Erythroblast (primary cell): ENCODE results near the gene GCK.

ENCODE experiments used
- GATA1 ChIP-seq: IDR thresholded peaks from 2 replicates; pipeline ENCODE4 v1.6.1; 2011; ENCODE audit warnings: low read depth, mild to moderate bottlenecking, control low read depth, low read length, moderate library complexity
- POLR2A ChIP-seq: IDR thresholded peaks from 2 replicates; pipeline ENCODE4 v1.6.1; 2011; ENCODE audit warnings: mild to moderate bottlenecking, low read length

DNA sequence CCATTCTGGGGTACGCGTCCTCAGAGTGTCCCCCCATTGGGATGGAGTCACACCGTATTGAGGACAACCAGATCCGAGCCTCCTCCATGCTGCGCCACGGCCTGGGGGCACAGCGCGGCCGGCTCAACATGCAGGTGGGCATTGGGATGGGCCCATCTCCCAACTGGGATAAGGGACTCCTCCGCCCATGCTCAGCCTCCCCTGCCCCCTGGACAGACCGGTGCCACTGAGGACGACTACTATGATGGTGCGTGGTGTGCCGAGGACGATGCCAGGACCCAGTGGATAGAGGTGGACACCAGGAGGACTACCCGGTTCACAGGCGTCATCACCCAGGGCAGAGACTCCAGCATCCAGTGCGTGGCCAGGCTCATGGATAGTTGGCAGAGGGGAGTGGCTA lies 79.2 kb downstream of the GCK start:
- TF ChIP-seq POLR2A (no peak), GATA1 (no peak)
